ENCODE results near the gene LPAR6. TPM values are rescaled to one million over a fixed set of nuclear protein-coding genes. Genes with fewer than 3 reads are reported as not detected.
A peak's percentile ranks its signal among the peaks of the same experiment; 100 is the strongest.

The LPAR6 gene
- total RNA-seq, 2 donors from 2014 or later = 4.9 to 17.8 TPM

DNA sequence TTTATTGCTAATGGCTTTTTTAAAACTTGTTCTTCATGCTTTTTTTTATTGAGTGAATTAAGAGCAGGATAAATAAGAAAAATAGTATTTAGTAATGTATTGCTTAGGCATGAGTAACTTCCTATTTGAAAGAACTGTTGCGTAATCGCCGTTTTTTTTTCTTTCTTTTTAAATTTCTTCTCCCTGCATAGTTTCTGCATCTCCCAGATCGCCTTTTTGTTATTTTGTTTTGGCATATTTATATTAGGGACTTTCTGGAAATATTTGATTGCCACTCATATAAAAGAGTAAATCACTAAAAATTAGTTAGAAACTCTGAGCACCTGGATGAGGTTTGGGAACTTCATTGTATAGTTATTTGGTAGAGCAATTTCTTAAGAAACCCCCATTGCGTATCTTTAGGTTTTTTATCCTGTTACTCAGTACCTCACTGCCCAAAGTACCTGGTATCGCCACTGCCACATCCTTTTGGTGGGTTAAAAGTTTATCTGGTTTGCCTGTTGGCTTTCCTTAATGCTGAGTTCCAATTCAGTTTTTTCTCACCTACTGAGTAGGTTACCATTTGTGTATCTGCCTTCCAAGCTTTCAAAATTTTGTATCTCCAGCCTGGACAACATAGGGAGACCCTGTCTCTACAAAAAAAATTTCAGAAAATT lies 36.2 kb upstream of the LPAR6 start:
- no peaks in the 10 kb centered on the region for H3K36me3 ChIP-seq
- TF ChIP-seq, protein P1, sequence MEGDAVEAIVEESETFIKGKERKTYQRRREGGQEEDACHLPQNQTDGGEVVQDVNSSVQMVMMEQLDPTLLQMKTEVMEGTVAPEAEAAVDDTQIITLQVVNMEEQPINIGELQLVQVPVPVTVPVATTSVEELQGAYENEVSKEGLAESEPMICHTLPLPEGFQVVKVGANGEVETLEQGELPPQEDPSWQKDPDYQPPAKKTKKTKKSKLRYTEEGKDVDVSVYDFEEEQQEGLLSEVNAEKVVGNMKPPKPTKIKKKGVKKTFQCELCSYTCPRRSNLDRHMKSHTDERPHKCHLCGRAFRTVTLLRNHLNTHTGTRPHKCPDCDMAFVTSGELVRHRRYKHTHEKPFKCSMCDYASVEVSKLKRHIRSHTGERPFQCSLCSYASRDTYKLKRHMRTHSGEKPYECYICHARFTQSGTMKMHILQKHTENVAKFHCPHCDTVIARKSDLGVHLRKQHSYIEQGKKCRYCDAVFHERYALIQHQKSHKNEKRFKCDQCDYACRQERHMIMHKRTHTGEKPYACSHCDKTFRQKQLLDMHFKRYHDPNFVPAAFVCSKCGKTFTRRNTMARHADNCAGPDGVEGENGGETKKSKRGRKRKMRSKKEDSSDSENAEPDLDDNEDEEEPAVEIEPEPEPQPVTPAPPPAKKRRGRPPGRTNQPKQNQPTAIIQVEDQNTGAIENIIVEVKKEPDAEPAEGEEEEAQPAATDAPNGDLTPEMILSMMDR (IDR thresholded peaks at IDR 0.05) = no peak
- no peak overlapping the region for H3K4me3 ChIP-seq
- intact Hi-C loops (cut with DNase I) = no loop called here
- H3K27ac ChIP-seq = peak overlapping the region; percentile 26
- no peak overlapping the region for H3K9ac ChIP-seq (ENCODE audit: low read depth in 2 of 2, low read length in 2 of 2)
- H3K4me1 ChIP-seq = no peaks in the 10 kb centered on the region
- no peaks in the 10 kb centered on the region for H3K9me3 ChIP-seq
- no peaks in the 10 kb centered on the region for H3K27me3 ChIP-seq
- no peak for DNase-seq

DNA sequence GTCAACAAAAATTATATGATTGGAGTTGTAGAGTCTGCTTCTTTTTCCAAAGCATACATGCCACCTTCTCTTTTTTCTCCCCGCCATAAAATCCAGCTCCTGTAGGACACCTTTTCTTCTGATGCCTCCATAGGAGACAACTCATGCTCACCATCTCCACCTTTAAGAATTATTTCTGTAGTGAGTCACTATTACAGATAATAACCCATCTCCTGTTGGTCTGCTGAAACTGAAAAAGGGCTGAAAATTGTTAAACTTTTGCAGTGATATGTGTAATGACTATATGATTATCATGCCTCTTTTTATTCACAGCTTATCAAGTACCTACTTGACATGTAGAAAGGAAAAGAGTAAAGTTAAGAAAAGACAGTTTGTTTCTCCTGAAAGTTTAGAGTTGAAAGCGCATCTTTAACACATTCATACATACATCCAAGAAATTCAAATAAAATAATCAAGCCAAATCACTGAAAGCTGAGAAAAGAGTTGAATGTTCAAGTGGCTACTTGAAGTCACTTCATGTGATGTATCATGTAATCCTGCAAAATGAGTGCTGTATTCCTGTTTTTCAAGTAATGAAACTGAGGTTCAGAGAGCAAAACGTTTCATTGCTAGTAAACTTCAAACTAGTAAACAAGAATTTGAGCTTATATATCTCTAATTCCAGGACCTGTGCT lies 35.5 kb upstream of the LPAR6 start:
- H3K27me3 ChIP-seq = no peaks in the 10 kb centered on the region
- H3K9me3 ChIP-seq = no peaks in the 10 kb centered on the region
- H3K9ac ChIP-seq (ENCODE audit: low read depth in 2 of 2, low read length in 2 of 2) = no peak overlapping the region
- TF ChIP-seq, protein P1 (IDR thresholded peaks at IDR 0.05) = no peak
- H3K4me3 ChIP-seq = no peak overlapping the region
- DNase-seq = no peak
- intact Hi-C loops (cut with DNase I) = no loop called here
- peak overlapping the region; percentile 26 for H3K27ac ChIP-seq
- H3K36me3 ChIP-seq = no peaks in the 10 kb centered on the region
- no peaks in the 10 kb centered on the region for H3K4me1 ChIP-seq

DNA sequence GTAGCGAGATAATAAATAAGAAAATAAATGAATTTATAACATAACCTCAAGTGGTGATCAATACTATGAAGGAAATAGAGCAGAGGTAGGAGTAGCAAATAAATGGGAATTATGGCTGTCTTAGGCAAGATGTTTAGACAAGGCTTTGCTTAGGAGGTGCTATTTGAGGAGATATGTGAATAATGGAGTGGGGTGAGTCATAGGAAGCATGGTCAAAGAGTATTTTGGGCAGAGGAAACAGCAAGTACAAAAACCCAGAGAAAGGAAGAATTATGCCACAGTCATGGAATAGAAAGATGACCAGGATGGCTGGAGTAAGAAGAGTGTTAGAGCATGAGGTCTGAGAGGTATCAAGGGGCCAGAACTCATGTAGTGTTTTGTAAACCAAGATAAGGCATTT lies 33.6 kb upstream of the LPAR6 start:
- intact Hi-C loops (cut with DNase I) = no loop called here
- no peak overlapping the region for H3K27ac ChIP-seq
- H3K27me3 ChIP-seq = no peaks in the 10 kb centered on the region
- no peak for DNase-seq
- no peaks in the 10 kb centered on the region for H3K9me3 ChIP-seq
- no peak overlapping the region for H3K9ac ChIP-seq (ENCODE audit: low read depth in 2 of 2, low read length in 2 of 2)
- no peak overlapping the region for H3K4me3 ChIP-seq
- TF ChIP-seq, protein P1 (IDR thresholded peaks at IDR 0.05) = no peak
- no peaks in the 10 kb centered on the region for H3K4me1 ChIP-seq
- no peaks in the 10 kb centered on the region for H3K36me3 ChIP-seq

DNA sequence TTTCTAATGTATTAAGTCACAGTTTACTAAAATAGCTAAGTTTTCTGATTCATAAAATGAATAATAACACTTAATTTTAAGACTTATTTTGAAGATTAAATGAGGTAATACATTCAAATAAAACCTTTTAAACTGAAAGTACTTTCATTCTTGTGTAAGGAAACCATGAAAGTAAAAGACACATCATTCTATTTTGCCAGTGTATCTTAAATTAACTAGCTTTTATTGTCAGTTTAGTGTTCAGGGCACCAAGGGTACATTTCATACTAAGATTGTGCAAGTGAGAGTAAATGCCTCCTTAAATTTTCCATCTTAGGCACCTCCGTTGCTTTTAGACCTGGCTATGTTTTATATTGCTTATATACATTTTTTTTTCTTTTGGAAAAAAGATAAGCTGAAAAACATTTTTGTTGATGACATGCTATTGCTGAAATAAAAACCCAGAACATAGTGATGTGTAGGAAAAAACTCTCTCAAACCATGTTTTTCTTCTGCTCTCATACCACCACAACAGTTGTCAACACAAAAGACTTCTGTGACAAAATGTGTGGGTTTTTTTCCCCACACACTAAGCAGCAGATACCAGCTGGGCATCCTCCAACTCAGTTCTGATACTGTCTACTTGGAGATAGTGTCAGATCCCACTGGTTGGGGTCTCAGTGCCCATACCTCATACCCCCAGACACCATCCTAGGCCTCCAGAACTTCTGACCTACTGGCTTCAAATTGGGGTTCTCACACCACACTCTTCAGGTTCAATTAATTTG lies 30.7 kb upstream of the LPAR6 start:
- no peaks in the 10 kb centered on the region for H3K4me1 ChIP-seq
- H3K27ac ChIP-seq = no peak overlapping the region
- no peak overlapping the region for H3K4me3 ChIP-seq
- H3K9ac ChIP-seq (ENCODE audit: low read depth in 2 of 2, low read length in 2 of 2) = no peak overlapping the region
- TF ChIP-seq, protein P1 (IDR thresholded peaks at IDR 0.05) = no peak
- no peaks in the 10 kb centered on the region for H3K36me3 ChIP-seq
- no peak for DNase-seq
- intact Hi-C loops (cut with DNase I) = no loop called here
- no peaks in the 10 kb centered on the region for H3K9me3 ChIP-seq
- H3K27me3 ChIP-seq = no peaks in the 10 kb centered on the region

DNA sequence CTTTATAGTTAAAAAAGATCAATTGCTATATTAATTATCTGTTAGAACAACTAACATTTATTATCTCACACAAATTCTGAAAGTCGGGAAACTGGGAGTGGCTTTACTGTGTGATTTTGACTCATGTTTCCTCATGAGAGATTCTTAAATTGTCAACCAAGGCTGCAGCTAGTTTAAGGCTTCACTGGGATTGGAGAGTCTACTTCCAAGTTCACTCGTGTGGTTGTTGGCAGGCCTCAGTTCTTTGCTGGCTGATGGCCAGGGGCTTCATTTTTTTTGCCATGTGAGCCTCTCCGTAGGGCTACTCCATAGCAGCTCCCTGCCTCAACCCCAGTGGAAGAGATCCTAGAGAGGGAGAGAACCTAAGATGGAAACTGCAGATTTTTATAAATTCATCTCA lies 24.5 kb upstream of the LPAR6 start:
- Histone ChIP-seq H3K9ac (ENCODE audit: low read depth in 2 of 2, low read length in 2 of 2) (no peak overlapping the region), H3K9me3 (no peaks in the 10 kb centered on the region), H3K4me1 (no peaks in the 10 kb centered on the region), H3K27ac (no peak overlapping the region), H3K36me3 (no peaks in the 10 kb centered on the region), H3K4me3 (no peak overlapping the region), H3K27me3 (no peaks in the 10 kb centered on the region)
- peak; percentile 38 for DNase-seq
- TF ChIP-seq, protein P1 (IDR thresholded peaks at IDR 0.05) = no peak
- intact Hi-C loops (cut with DNase I) = no loop called here

Measured in colonic mucosa (tissue), 4 donors.